HEK293T (cell line): ENCODE results near the gene KCTD12.

Experiments used
- FOXK2 ChIP-seq: fragments of 450-650 bp; IDR thresholded peaks from 2 replicates; pipeline ENCODE4 v1.6.1; 2016; ENCODE audit warnings: mild to moderate bottlenecking
- FOXM1 ChIP-seq: fragments of 450-650 bp; IDR thresholded peaks from 2 replicates; pipeline ENCODE4 v1.6.1; 2017; ENCODE audit warnings: mild to moderate bottlenecking, borderline replicate concordance
- PKNOX1 ChIP-seq: fragments of 450-650 bp; IDR thresholded peaks from 2 replicates; pipeline ENCODE4 v1.6.1; 2016
- SUZ12 ChIP-seq: fragments of 450-650 bp; IDR thresholded peaks from 2 replicates; pipeline ENCODE4 v1.6.1; 2016; ENCODE audit warnings: mild to moderate bottlenecking
- TARDBP ChIP-seq: fragments of 450-650 bp; IDR thresholded peaks from 2 replicates; pipeline ENCODE4 v1.6.1; 2016

- TF ChIP-seq SUZ12 (no peak), FOXM1 (no peak), FOXK2 (no peak), TARDBP (no peak), PKNOX1 (no peak)
Measured at GRCh38 chr13:76865109-76865508, 21.1 kb downstream of the KCTD12 start.
